Right lobe of liver (tissue), 4 donors: Measurements from ENCODE around the gene TNRC6C.

Experiments
- CTCF ChIP-seq, 4 donors: fragments of 200-600 bp in 3 of 4; fragments of 450-650 bp in 1 of 4; IDR thresholded peaks; one replicate each; pipeline versions ENCODE4 v1.5.1 to v1.8.0; 2016 to 2022; ENCODE audit warnings: antibody characterized with exemption in 4 of 4, mild to moderate bottlenecking in 2 of 4
- POLR2A ChIP-seq: fragments of 450-650 bp; IDR thresholded peaks from one replicate; pipeline ENCODE4 v1.6.1; 2017; ENCODE audit warnings: antibody characterized with exemption, mild to moderate bottlenecking
- donor health status: DM: no; HTN: no; CAD: no.
- donor health status: DM: no; HTN: no; CAD: no.
- donor health status: DM: no; HTN: yes; CAD: no.

DNA sequence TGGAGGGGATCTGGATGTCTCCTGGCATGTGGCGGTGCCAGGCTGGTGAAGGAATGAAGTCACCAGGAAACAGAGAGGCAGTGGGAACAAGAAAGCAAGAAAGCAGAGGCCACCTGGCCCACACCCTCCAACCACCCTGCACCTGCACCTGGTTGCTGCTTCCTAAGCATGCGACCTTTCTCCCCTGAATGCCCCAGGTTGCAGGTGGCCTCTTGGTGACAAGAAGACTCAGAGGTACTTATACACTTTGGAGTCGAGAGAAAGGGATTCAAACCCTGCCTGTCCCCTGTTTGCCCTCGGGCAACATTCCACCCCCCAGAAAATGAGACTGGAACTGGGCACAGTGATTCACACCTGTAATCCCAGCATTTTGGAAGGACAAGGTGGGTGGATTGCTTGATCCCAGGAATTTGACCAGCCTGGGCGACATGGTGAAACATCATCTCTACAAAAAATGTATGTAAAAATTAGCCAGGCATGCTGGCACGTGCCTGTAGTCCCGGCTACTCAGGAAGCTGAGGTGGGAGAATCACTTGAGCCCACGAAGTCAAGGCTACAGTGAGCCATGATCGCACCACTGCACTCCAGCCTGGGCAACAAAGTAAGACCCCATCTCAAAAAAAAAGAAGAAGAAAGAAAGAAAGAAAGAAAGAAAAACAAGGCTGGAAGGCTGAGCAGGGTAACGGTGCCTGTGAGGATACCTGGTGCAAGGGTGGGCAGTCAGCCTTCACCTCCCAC is 34.6 kb upstream of the TNRC6C start:
- no peak for TF ChIP-seq CTCF (IDR thresholded peaks at IDR 0.05)
- TF ChIP-seq POLR2A: no peak
